ENCODE measurements around the gene STK40.

The STK40 gene

DNA sequence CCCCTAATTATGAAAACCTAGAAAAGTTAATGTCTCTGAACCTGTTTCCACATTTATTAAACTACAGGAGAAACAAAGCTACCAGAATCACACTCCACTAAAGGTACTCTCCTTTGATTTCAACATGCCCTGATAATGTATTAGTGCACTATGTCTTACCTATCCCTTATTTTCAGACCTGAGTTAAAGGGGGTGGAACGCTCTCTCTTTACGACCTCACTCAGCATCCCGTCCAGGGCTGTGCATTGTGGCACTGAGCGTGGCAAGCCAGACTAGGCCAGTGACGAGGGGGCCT is 11.3 kb upstream of the STK40 start:
- Histone ChIP-seq H3K4me3 (ENCODE audit: low read length) (peak overlapping the region; percentile 94), H3K4me1 (ENCODE audit: insufficient read depth, low read length) (peaks cover 8% of the 10 kb centered on the region; the same call in 1 of the 2 replicates), H3K9me3 (ENCODE audit: insufficient read depth, low read depth, low read length) (no peaks in the 10 kb centered on the region), H3K27ac (ENCODE audit: low read length) (peak overlapping the region; percentile 23), H3K36me3 (ENCODE audit: insufficient read depth, low read depth, low read length) (peaks cover 23% of the 10 kb centered on the region), H3K9ac (ENCODE audit: low read depth, low read length) (peak overlapping the region; percentile 92), H3K27me3 (ENCODE audit: insufficient read depth, low read length) (no peaks in the 10 kb centered on the region)

DNA sequence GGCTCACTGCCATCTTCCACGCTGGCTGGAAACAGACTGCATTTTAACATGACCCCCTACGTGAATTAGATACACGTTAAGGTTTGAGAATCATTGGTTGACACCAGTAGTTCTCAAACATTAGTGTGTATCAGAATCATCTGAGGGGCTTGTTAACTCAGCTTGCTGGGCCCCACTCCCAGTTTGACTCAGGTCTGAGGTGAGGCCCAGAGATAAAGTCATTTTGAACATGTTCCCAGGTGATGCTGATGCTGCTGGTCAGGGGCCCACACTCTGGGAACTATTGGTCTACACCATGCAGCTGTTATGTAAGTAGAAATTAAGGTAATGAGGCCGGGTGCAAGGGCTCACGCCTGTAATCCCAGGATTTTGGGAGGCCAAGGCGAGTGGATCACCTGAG is 10.6 kb upstream of the STK40 start:
- no peak overlapping the region for H3K9ac ChIP-seq (ENCODE audit: low read depth, low read length)
- H3K36me3 ChIP-seq (ENCODE audit: insufficient read depth, low read depth, low read length): peaks cover 29% of the 10 kb centered on the region
- H3K4me3 ChIP-seq (ENCODE audit: low read length): no peak overlapping the region
- H3K4me1 ChIP-seq (ENCODE audit: insufficient read depth, low read length): peaks cover 3% of the 10 kb centered on the region; the same call in 1 of the 2 replicates
- no peaks in the 10 kb centered on the region for H3K27me3 ChIP-seq (ENCODE audit: insufficient read depth, low read length)
- no peak overlapping the region for H3K27ac ChIP-seq (ENCODE audit: low read length)
- H3K9me3 ChIP-seq (ENCODE audit: insufficient read depth, low read depth, low read length): no peaks in the 10 kb centered on the region

DNA sequence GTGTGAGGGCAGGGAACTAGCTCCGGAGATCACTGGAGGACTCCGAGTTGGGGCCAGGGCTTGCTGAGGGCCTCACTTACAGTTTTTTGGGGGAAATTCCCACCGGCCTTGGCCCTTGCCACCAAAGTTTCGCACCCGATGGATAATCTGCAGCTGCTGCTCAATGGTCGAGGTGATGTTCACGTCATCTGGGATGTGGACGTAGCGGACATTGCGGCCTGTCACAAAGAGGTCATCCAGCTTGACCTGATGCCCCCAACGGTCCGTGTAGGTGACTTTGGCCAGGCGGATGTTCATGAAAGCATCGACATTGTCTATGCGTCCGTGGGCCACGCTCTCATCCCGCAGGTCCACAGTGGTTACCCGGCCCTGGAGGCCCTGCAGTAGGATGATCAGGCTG is 8.0 kb upstream of the STK40 start:
- H3K4me3 ChIP-seq (ENCODE audit: low read length): no peak overlapping the region
- no peak overlapping the region for H3K27ac ChIP-seq (ENCODE audit: low read length)
- no peaks in the 10 kb centered on the region for H3K9me3 ChIP-seq (ENCODE audit: insufficient read depth, low read depth, low read length)
- no peaks in the 10 kb centered on the region for H3K27me3 ChIP-seq (ENCODE audit: insufficient read depth, low read length)
- H3K36me3 ChIP-seq (ENCODE audit: insufficient read depth, low read depth, low read length): peaks cover 40% of the 10 kb centered on the region
- H3K9ac ChIP-seq (ENCODE audit: low read depth, low read length): no peak overlapping the region
- no peaks in the 10 kb centered on the region; the same call in 1 of the 2 replicates for H3K4me1 ChIP-seq (ENCODE audit: insufficient read depth, low read length)

DNA sequence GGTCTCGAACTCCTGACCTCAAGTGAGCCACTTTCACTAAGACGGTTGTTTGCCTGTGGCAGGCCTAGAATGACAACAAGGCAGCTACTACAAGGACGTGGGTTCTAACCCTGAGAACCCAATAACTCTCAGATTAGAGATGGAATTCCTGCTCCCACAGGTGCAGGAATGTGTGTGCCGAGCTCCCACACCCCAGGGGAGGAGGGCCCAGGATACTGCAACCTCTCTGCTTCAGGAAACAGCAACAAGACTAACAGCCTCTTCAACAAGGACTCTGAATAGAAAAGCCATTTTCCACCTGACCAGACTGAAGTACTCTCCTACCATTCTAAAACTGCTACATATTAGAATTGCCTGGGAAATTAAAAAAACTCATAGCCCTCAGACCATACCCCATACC is 7.1 kb upstream of the STK40 start:
- Histone ChIP-seq H3K27ac (ENCODE audit: low read length) (no peak overlapping the region), H3K9me3 (ENCODE audit: insufficient read depth, low read depth, low read length) (no peaks in the 10 kb centered on the region), H3K4me1 (ENCODE audit: insufficient read depth, low read length) (peaks cover 2% of the 10 kb centered on the region), H3K9ac (ENCODE audit: low read depth, low read length) (no peak overlapping the region), H3K27me3 (ENCODE audit: insufficient read depth, low read length) (no peaks in the 10 kb centered on the region), H3K4me3 (ENCODE audit: low read length) (no peak overlapping the region), H3K36me3 (ENCODE audit: insufficient read depth, low read depth, low read length) (peaks cover 40% of the 10 kb centered on the region)

DNA sequence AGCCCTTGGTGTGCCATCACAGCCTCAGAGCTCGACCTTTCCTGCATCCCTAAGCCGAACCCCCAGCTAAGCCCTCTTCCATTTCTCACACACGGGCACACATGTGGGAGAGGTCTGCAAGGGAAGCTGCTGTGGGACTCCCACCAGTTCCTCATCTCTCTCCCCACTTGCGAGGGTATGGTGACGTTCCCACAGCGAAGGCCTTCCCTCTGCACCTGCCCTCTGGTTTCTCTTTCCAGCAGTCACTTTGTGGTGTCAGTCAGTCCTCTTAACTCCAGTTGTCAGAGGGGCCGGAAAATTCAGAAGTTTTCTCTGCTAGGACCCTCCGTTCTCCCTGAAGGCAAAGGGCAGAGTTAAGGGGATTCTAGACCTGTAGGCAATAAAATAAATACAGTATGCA is 5.5 kb upstream of the STK40 start:
- Histone ChIP-seq H3K9ac (ENCODE audit: low read depth, low read length) (no peak overlapping the region), H3K36me3 (ENCODE audit: insufficient read depth, low read depth, low read length) (peaks cover 40% of the 10 kb centered on the region), H3K4me3 (ENCODE audit: low read length) (no peak overlapping the region), H3K9me3 (ENCODE audit: insufficient read depth, low read depth, low read length) (no peaks in the 10 kb centered on the region), H3K27me3 (ENCODE audit: insufficient read depth, low read length) (no peaks in the 10 kb centered on the region), H3K4me1 (ENCODE audit: insufficient read depth, low read length) (peaks cover 14% of the 10 kb centered on the region), H3K27ac (ENCODE audit: low read length) (no peak overlapping the region)

DNA sequence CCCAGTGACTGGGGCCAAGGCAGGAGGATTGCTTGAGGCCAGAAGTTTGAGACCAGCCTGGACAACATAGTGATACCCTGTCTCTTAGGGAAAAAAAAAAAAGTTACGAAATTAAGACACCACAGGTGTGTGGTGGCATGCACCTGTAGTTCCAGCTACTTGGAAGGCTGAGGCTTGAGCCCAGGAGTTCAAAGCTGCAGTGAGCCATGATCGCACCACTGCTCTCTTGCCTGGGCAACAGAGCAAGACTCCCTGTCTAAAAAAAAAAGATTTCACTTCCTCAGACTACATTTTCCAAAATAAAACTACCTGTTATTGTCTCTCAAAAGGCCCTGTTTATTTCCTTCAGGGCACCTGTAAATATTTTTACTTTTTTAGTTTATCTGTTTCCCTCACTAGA is 4.7 kb upstream of the STK40 start:
- no peak overlapping the region for H3K27ac ChIP-seq (ENCODE audit: low read length)
- H3K4me3 ChIP-seq (ENCODE audit: low read length): no peak overlapping the region
- peaks cover 14% of the 10 kb centered on the region for H3K4me1 ChIP-seq (ENCODE audit: insufficient read depth, low read length)
- no peak overlapping the region for H3K9ac ChIP-seq (ENCODE audit: low read depth, low read length)
- H3K9me3 ChIP-seq (ENCODE audit: insufficient read depth, low read depth, low read length): no peaks in the 10 kb centered on the region
- H3K36me3 ChIP-seq (ENCODE audit: insufficient read depth, low read depth, low read length): peaks cover 40% of the 10 kb centered on the region
- H3K27me3 ChIP-seq (ENCODE audit: insufficient read depth, low read length): no peaks in the 10 kb centered on the region

DNA sequence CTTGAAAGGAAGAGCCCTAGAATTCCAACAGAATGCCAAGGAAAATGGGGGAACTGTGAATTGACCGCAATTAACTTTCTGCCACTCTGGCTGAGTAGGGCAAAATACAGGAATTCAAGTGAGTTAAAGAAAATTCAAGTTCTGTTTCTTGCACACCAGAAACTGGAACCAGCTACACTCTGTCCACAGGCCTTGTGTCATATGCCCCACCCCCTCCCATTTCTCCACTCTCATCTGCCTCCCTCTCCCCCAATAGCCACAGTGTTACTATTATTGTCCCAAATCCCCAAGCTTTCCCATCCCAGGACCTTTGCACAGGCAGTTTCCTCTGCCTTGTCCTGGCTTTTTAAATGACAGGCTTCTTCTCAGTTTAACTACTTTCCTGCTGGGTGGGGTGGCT is 4.3 kb upstream of the STK40 start:
- Histone ChIP-seq H3K36me3 (ENCODE audit: insufficient read depth, low read depth, low read length) (peaks cover 40% of the 10 kb centered on the region), H3K4me1 (ENCODE audit: insufficient read depth, low read length) (peaks cover 14% of the 10 kb centered on the region), H3K9ac (ENCODE audit: low read depth, low read length) (no peak overlapping the region), H3K27ac (ENCODE audit: low read length) (no peak overlapping the region), H3K9me3 (ENCODE audit: insufficient read depth, low read depth, low read length) (no peaks in the 10 kb centered on the region), H3K27me3 (ENCODE audit: insufficient read depth, low read length) (no peaks in the 10 kb centered on the region), H3K4me3 (ENCODE audit: low read length) (no peak overlapping the region)

DNA sequence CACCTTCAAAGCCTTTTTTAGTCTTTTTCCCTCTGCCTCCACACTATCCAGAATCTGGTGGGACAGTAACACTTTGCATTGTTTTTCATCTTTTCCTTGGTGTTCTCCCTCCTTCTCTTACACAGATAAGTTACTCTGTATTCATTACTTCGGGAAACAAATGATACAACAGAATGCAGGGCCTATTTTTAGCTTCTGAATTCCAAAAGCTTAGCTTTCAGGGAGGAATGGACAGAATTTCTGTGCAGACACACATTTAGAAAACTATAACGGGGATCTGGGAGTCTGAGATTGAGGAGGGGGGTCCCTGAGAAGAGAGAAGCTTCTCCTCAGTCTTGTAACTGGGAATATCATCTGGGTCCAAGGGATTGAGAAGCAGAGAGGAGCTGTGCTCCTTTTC is 3.5 kb upstream of the STK40 start:
- Histone ChIP-seq H3K27me3 (ENCODE audit: insufficient read depth, low read length) (no peaks in the 10 kb centered on the region), H3K9ac (ENCODE audit: low read depth, low read length) (no peak overlapping the region), H3K9me3 (ENCODE audit: insufficient read depth, low read depth, low read length) (no peaks in the 10 kb centered on the region), H3K4me3 (ENCODE audit: low read length) (no peak overlapping the region), H3K36me3 (ENCODE audit: insufficient read depth, low read depth, low read length) (peaks cover 40% of the 10 kb centered on the region), H3K27ac (ENCODE audit: low read length) (no peak overlapping the region), H3K4me1 (ENCODE audit: insufficient read depth, low read length) (peaks cover 17% of the 10 kb centered on the region)

DNA sequence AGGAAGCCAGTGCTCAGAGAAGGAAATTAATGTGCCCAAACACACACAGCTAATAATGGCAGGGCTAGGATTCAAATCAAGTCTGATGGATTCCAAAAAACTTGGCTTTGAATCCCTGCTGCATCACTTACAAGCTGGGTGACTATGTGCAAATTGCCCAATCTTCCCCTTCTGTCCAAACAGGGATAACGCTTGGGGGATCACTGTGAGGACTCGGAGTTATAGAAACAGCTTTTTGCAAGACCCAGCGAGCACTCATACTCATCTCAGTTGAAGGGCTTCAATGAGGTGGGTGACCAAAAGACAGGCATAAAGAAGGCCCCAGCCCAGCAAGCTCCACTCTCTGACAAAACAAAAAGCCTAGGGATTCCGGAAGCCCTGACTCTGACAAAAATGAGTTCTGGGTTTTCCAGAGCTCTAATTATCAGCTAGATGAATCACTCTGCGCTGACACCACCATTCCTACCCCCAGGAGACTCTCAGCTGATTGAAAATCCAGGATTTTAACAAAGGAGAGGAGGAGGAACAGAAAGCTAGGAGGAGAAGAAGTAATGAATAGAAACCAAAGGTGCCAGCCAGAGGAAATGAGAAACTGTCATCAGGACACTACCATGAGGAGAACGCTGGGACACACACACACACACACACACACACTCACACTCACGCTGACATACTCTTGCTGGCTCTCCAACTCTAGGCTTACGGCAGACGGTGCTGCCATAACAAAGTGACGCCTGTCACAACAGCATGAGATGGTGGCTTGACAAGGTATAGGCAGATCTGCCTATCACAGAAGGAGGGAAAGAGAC is 1.6 kb upstream of the STK40 start:
- Histone ChIP-seq H3K27ac (ENCODE audit: low read length) (peak overlapping the region; percentile 91), H3K4me3 (ENCODE audit: low read length) (peak overlapping the region; percentile 84; the same call in 1 of the 2 replicates), H3K36me3 (ENCODE audit: insufficient read depth, low read depth, low read length) (peaks cover 21% of the 10 kb centered on the region), H3K9ac (ENCODE audit: low read depth, low read length) (peak overlapping the region; percentile 97), H3K27me3 (ENCODE audit: insufficient read depth, low read length) (no peaks in the 10 kb centered on the region), H3K4me1 (ENCODE audit: insufficient read depth, low read length) (peaks cover 17% of the 10 kb centered on the region), H3K9me3 (ENCODE audit: insufficient read depth, low read depth, low read length) (no peaks in the 10 kb centered on the region)

DNA sequence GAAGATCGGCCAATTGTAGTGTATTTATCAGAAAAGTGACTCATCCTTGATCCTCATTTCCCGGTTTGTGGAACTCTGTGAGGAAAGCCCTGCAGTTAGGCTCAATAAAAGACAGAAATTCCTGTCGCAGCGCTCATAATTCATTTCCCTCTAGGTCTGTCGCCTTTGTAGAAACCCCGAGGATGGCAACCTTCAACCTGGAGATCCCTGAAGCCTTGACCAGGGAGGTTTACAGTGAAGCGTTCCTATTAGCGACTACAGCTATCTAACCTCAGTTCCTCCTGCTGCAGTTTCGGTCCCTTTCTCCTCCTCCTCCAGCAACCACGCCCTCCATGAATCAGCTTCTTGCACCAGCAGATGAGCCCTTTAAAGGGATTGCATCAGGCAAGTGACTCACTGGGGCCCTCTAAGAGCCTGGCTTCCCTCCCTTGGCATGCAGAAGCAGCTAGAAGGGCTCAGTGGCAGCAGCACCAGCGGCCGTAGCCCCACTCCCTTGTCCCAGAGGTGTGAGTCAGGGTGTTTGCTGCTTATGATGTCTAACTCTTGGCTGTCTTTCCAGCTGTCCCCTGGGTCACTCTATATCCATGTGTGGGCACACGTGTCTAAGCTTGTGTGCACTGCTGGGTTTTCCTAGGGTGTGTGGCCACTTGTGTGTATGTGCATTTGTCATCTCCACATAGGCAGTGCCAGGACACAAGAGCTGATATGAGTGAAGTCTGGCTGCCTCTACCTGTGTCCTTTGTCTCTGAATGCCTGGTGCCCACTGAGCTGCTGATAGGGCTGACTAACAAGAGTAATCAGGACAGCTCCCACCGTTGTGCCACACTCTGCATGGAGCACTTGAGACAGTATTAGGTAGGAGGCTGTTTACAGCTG is 779 bp upstream of the STK40 start:
- H3K27ac ChIP-seq (ENCODE audit: low read length): peak overlapping the region; percentile 91
- H3K36me3 ChIP-seq (ENCODE audit: insufficient read depth, low read depth, low read length): peaks cover 12% of the 10 kb centered on the region
- peaks cover 17% of the 10 kb centered on the region for H3K4me1 ChIP-seq (ENCODE audit: insufficient read depth, low read length)
- H3K4me3 ChIP-seq (ENCODE audit: low read length): peak overlapping the region; percentile 84
- H3K9me3 ChIP-seq (ENCODE audit: insufficient read depth, low read depth, low read length): no peaks in the 10 kb centered on the region
- H3K27me3 ChIP-seq (ENCODE audit: insufficient read depth, low read length): no peaks in the 10 kb centered on the region
- peak overlapping the region; percentile 97 for H3K9ac ChIP-seq (ENCODE audit: low read depth, low read length)

DNA sequence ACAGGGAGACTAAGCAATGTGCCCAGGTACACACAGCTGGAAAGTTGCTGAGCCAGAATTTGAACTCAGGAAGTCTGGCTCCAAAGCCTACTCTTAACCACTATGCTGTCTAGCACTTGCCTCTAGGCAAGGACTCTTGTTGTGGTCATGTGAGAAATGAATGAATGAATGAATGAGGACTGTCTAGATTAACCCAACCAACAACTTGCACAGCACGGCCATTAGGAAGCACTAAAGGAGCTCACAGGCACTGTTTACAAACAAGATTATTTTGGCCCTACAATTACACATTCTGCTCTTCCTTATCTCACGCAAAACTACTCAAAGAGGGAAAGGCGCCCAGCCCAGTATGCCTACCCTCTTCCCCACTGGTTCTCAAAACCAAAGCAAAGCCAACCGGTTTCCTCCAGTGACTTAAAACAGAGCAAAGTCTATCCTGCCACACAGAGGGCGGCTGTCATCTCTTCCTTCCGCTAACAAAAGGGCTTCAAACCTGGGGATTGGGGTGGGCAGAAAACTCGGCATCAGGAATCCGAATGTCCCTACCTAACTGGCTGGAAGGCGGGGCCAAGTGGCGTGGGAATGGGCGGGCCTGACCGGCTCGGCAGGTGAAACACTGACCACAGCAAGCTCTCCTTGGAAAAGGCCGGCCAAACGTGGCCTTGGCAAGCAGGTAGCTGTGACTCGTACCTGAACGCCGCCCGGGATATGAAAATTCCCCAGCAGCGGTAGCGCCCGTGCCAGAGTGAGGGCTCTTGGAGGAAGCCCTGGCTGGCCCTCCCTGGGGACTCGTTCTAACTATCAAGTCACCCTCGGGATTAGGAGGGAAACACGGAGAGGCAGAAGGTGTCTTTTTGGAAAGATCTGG is 948 bp downstream of the STK40 start:
- Histone ChIP-seq H3K9me3 (ENCODE audit: insufficient read depth, low read depth, low read length) (no peaks in the 10 kb centered on the region), H3K27me3 (ENCODE audit: insufficient read depth, low read length) (no peaks in the 10 kb centered on the region), H3K27ac (ENCODE audit: low read length) (no peak overlapping the region), H3K4me3 (ENCODE audit: low read length) (peak overlapping the region; percentile 96), H3K9ac (ENCODE audit: low read depth, low read length) (peak overlapping the region; percentile 79; the same call in 1 of the 2 replicates), H3K4me1 (ENCODE audit: insufficient read depth, low read length) (peaks cover 17% of the 10 kb centered on the region), H3K36me3 (ENCODE audit: insufficient read depth, low read depth, low read length) (no peaks in the 10 kb centered on the region)
